IgD-negative memory B cell (primary cell): Measurements from ENCODE around the gene SYNDIG1. TPM values are rescaled to one million over a fixed set of nuclear protein-coding genes. Genes with fewer than 3 reads are reported as not detected.
A peak's percentile ranks its signal among the peaks of the same experiment; 100 is the strongest.

Experiments used
- H3K27ac Mint-ChIP-seq, 3 donors: one replicate each; pipeline ENCODE4 v1.8.0; 2020 to 2022; ENCODE audit warnings: mild to moderate bottlenecking in 3 of 3, mixed read lengths in 3 of 3, moderate library complexity in 1 of 3
- H3K27me3 Mint-ChIP-seq: one replicate; pipeline ENCODE4 v1.8.0; 2021; ENCODE audit warnings: mixed read lengths
- H3K36me3 Mint-ChIP-seq: one replicate; pipeline ENCODE4 v1.8.0; 2020; ENCODE audit warnings: mild to moderate bottlenecking, mixed read lengths
- H3K4me1 Mint-ChIP-seq, 3 donors: one replicate each; pipeline ENCODE4 v1.8.0; 2020 to 2022; ENCODE audit warnings: mixed read lengths in 3 of 3, mild to moderate bottlenecking in 1 of 3
- H3K4me3 Mint-ChIP-seq, 4 donors: one replicate each; pipeline ENCODE4 v1.8.0; 2020 to 2022; ENCODE audit warnings: mild to moderate bottlenecking in 4 of 4, mixed read lengths in 4 of 4, moderate library complexity in 3 of 4
- H3K9me3 Mint-ChIP-seq, 3 donors: one replicate each; pipeline ENCODE4 v1.8.0; 2020 to 2021; ENCODE audit warnings: mixed read lengths in 3 of 3, mild to moderate bottlenecking in 1 of 3
- polyA plus RNA-seq: library from polyadenylated mRNA; unstranded; fragments of 300-500 nt; fragmentation: Illumina TruSeq; gene quantifications from one replicate; pipeline ENCODE4 v1.2.3, GENCODE V29; 2021

Gene SYNDIG1
- polyA plus RNA-seq, 1 donor from 2014 or later, result not detected

DNA sequence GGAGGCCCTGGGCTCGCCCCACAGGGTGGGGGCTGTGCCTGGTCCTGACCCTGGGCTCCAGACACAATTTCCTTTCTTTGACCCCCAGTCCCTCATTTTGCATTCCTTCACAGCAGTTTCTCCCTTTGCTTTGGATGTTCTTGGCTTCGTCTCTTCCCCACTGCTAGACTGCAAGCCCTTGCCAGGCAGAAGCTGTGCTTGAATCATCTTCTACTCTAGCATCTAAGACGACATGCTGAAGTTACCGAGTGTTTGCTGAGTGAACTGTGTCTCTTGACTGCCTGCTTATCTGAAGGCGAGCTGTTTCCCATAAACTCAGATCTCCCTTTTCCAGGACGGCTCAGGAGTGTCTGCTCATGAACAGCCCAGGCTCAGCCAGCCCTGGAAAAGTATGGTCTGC is 14.3 kb upstream of the SYNDIG1 start:
- Mint-ChIP-seq H3K27me3 (peaks cover 5% of the 10 kb centered on the region), H3K27ac (no peak overlapping the region), H3K4me1 (peaks cover 0 to 1% (median 0%) of the 10 kb centered on the region in 3 donors), H3K9me3 (no peaks in the 10 kb centered on the region), H3K4me3 (no peak overlapping the region), H3K36me3 (no peaks in the 10 kb centered on the region)

DNA sequence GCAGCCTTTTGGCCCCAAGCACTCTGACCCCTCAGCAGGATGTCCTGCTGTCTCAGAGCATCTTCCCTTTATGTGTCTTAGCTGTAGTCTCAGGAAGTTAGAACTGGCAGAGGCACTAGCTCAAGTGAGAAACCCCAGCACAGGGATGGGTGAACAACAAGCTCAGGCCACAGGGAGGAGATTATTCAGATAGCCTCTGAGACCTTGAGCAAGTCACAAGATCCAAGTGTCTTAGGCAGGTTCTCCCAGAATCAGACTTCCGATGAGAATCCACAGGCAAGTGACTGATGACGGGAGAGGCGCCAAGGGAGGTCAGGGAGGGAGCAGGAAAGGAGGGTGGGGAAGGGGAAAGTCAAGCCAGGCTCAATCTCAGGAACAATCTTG is 13.0 kb upstream of the SYNDIG1 start:
- peak overlapping the region in 1 of 3 donors; percentile 19 for H3K27ac Mint-ChIP-seq
- peaks cover 5% of the 10 kb centered on the region for H3K27me3 Mint-ChIP-seq
- no peaks in the 10 kb centered on the region for H3K4me1 Mint-ChIP-seq
- H3K36me3 Mint-ChIP-seq, result no peaks in the 10 kb centered on the region
- peaks cover 0 to 2% (median 0%) of the 10 kb centered on the region in 3 donors for H3K9me3 Mint-ChIP-seq
- H3K4me3 Mint-ChIP-seq, result no peak overlapping the region

DNA sequence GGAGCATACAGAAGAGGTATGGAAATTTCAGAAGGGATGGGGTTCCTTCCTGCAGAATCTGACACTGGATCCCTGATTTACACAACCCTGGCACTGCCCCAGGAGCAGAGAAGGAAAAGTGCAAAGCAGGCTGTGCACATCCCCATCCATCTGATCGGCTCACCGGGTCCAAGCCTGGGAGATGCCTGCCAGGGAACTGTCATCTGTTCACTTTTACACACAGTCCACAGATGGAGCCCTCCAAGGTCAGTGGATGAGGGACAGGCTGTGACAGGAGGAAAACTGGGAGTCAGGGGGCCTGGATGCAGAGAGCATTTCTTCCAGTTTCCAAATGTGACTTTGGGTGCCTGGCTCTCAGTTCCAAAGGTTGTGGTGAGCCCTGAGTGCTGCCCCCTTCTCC is 11.0 kb upstream of the SYNDIG1 start:
- H3K9me3 Mint-ChIP-seq, result peaks cover 0 to 2% (median 0%) of the 10 kb centered on the region in 3 donors
- H3K4me3 Mint-ChIP-seq, result no peak overlapping the region
- H3K4me1 Mint-ChIP-seq, result no peaks in the 10 kb centered on the region

DNA sequence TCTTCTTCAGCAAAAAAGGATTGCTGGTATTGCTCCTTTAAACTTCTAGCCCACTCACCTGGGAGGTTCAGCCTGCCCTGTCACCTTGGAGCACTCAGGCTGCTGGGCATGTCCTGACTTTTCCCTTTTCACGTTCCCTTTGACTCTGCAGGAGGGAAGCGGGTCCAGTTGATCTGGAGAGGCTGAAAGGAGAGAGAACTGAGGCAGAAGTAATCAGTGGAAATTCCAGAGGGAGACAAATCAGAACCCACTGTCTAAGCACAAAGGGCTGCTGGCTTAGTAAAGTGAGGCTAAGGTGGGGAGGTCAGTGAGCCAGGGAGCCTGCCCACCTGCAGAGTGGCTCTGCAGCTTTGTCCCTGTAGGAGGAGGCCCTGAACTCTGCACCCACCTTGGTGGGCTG is 9.7 kb upstream of the SYNDIG1 start:
- peaks cover 7% of the 10 kb centered on the region for H3K27me3 Mint-ChIP-seq
- H3K9me3 Mint-ChIP-seq, result peaks cover 0 to 2% (median 0%) of the 10 kb centered on the region in 3 donors
- H3K36me3 Mint-ChIP-seq, result no peaks in the 10 kb centered on the region
- no peak overlapping the region for H3K27ac Mint-ChIP-seq
- H3K4me1 Mint-ChIP-seq, result no peaks in the 10 kb centered on the region
- no peak overlapping the region for H3K4me3 Mint-ChIP-seq

More for the DNA sequence above, 11.0 kb upstream of the SYNDIG1 start:
- Mint-ChIP-seq H3K27ac (no peak overlapping the region), H3K27me3 (peaks cover 5% of the 10 kb centered on the region), H3K36me3 (no peaks in the 10 kb centered on the region)

DNA sequence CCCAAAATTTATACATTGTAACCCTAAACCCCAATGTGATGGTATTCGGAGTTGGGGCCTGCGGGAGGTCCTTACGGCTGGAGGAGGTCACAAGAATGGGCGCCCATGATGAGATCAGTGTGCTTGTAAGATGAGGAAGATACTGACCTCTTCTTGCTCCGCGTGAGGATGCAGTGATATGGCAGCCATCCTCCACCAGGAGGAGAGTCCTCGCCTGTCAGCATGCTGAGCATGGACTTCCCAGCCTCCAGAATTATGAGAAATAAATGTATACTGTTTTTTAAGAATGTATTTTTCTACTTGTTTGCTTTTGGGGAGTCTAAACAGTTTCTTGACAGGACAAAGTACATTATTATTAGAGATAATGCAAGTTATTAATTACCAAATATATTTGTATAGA is 8.7 kb upstream of the SYNDIG1 start:
- Mint-ChIP-seq H3K27ac (no peak overlapping the region), H3K9me3 (peaks cover 0 to 2% (median 0%) of the 10 kb centered on the region in 3 donors), H3K4me3 (no peak overlapping the region), H3K36me3 (no peaks in the 10 kb centered on the region), H3K4me1 (no peaks in the 10 kb centered on the region), H3K27me3 (peaks cover 7% of the 10 kb centered on the region)

DNA sequence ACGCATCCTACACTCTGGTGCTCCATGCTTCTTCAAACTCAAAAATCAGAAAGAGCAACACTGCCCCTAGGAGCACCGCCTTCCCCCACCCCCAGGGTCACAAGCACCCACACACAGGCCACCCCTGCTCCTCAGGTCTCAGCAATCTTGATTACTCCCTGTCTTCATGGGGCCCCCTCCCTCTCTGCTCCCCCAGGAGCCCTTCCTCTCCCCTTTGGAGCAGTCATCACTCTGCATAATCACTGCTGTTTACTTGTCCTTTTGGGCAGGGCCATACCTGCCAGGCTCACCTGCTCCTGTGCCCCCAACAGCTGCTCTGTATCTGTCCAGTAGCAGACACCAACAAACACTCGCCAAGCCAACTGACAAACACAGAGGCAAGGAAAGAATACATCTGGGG is 7.6 kb upstream of the SYNDIG1 start:
- Mint-ChIP-seq H3K4me3 (no peak overlapping the region), H3K27ac (no peak overlapping the region), H3K9me3 (peaks cover 0 to 2% (median 0%) of the 10 kb centered on the region in 3 donors), H3K4me1 (no peaks in the 10 kb centered on the region), H3K27me3 (peaks cover 2% of the 10 kb centered on the region), H3K36me3 (no peaks in the 10 kb centered on the region)

DNA sequence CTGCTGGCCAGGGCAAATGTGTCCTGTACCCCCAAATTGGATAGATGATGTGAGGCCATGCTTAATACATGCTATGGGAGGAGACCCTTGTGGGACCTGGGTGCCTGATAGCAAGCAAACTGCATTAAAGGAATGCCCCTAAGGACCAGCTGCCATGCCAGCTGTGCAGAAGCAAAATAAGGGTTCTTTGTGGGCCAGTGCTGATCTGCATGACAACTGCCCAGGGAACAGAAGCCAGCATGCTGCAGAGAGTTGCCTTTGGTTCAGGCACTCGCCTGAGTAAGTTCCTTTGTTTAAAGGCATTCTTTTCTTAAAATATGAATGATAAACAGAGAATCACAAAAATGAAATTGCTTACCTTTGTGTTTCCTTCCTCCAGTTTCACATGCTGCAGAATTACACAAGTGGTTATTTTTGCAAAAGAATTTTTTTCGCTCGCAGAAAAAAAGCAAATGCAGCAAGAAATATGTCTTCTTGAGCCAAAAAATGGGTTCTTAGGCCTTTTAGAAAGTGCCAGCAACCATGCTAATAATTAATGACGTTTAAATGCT is 6.9 kb upstream of the SYNDIG1 start:
- peaks cover 0 to 2% (median 0%) of the 10 kb centered on the region in 3 donors for H3K9me3 Mint-ChIP-seq
- peaks cover 0 to 2% (median 0%) of the 10 kb centered on the region in 3 donors for H3K4me1 Mint-ChIP-seq
- H3K4me3 Mint-ChIP-seq, result no peak overlapping the region
- H3K27me3 Mint-ChIP-seq, result peaks cover 2% of the 10 kb centered on the region
- H3K36me3 Mint-ChIP-seq, result no peaks in the 10 kb centered on the region
- no peak overlapping the region for H3K27ac Mint-ChIP-seq

DNA sequence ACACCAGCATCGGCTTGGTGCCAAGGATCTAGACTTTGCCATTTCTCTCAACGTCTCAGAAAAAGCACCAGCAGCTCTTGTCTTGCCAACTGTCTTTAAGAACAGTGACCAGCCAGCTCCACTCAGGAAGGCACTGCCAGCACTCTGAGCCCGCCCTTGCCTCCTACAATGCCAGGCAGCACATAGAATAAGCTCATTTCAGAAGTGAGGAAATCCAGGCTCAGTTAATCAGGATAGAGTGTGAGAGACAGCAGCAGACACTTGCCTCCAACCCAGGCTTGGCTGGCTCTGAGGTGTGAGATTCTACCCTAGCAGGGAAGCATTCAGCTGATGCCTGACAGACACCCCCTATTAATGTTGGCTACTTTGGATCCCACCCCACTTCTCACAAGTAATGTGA is 4.3 kb upstream of the SYNDIG1 start:
- Mint-ChIP-seq H3K9me3 (peaks cover 0 to 2% (median 0%) of the 10 kb centered on the region in 3 donors), H3K36me3 (no peaks in the 10 kb centered on the region), H3K27ac (no peak overlapping the region), H3K4me1 (peaks cover 0 to 3% (median 0%) of the 10 kb centered on the region in 3 donors), H3K4me3 (no peak overlapping the region), H3K27me3 (peaks cover 13% of the 10 kb centered on the region)

DNA sequence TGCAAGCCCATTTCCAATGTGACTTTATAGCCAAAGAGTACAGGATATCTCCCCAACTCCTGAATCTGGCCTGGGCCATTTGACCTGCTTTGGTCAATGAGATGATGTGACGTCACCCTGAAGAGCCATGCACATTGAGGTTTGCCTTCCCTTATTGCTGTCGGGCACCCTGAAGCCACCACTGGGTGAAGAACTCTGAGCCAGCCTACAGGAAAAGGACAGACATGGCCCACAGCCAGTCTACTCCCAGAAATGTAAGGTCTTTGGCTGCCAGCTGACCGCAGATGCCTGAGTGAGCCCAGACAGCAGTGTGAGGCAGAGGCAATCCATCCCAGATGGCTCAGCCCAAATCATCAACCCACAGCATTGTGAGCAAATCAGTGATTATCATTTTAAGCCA is 3.7 kb upstream of the SYNDIG1 start:
- H3K36me3 Mint-ChIP-seq, result no peaks in the 10 kb centered on the region
- H3K27me3 Mint-ChIP-seq, result peaks cover 18% of the 10 kb centered on the region
- H3K27ac Mint-ChIP-seq, result peak overlapping the region in 1 of 3 donors; percentile 35
- H3K4me3 Mint-ChIP-seq, result no peak overlapping the region
- H3K9me3 Mint-ChIP-seq, result no peaks in the 10 kb centered on the region
- peaks cover 0 to 3% (median 0%) of the 10 kb centered on the region in 3 donors for H3K4me1 Mint-ChIP-seq

DNA sequence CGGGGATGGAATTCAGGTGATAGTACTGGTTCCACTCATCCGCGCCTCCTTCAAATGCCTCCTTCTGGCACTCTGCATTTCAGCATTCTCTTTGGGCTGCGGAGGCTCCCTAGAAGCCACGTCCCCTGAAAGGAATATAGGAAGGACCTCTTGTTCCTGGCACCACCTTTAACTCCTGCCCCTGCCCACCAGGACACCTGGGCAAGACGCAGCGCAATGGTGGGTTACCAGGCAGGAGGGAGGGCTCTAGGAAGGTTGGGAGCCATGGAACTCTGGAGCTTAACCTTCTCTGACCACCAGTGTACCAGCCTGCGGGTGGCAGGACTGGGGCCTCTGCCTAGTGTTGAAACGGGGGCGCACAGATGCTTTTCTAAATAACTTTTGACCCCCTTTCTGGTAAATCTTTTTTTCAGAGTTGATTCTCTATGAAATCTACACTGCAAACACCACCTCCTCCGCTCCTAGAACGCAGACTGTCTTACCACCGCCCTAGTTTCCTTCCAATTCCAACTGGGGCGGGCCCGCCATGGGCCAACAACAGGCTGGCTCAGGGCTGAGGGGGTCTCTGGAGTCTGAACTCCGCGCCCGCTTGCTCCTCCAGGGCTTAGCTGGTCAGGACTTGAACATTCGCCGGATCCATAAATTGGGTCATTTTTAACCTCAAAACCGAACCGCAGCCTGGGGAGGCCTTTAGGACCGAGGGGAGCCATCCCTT is 871 bp upstream of the SYNDIG1 start:
- peaks cover 0 to 1% (median 0%) of the 10 kb centered on the region in 3 donors for H3K9me3 Mint-ChIP-seq
- H3K27ac Mint-ChIP-seq, result no peak overlapping the region
- H3K27me3 Mint-ChIP-seq, result peaks cover 28% of the 10 kb centered on the region
- H3K4me3 Mint-ChIP-seq, result no peak overlapping the region
- peaks cover 0 to 3% (median 0%) of the 10 kb centered on the region in 3 donors for H3K4me1 Mint-ChIP-seq
- H3K36me3 Mint-ChIP-seq, result no peaks in the 10 kb centered on the region

DNA sequence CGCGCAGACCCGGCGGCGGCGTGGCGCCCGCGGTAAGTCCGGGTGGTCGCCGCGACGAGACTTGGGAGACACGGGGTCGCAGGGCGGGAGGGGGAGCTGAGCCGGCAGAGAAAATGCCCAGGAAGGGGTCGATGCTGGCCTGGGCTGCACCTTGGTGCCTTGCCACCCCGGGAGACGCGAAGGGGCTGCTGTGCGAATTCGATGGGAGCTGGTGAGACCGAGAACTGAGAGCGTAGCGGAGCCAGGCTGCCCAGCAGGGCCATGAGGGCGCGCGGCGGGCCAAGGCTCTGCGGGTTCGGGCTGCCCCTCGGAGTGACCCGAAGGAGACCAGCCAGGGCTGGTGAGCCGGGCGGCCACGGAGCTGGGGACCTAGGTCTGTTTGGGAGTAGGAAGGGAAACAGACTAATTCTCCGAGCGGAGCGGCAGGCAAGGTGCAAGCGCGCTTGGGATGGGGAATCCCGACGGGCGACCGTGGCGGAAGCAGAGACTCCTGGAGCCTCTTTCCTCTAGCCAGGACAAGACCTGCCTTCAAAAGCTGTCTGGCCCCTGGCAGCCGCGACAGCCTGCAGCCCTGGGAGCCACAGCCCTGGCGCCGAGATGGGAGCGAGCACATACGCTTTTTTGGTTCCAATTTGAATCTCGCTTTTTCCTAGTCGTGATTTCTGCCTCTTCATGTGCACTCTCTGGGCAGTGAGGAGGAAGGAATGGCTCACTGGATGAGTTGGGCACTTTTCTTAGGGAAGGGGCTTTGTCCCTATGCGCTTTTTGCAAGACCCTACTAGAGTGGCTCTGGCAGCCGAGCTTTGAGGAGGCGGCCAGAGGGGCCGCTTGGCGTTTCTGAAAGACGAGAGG is 691 bp downstream of the SYNDIG1 start:
- H3K36me3 Mint-ChIP-seq, result no peaks in the 10 kb centered on the region
- H3K27me3 Mint-ChIP-seq, result peaks cover 34% of the 10 kb centered on the region
- peaks cover 0 to 1% (median 0%) of the 10 kb centered on the region in 3 donors for H3K9me3 Mint-ChIP-seq
- H3K27ac Mint-ChIP-seq, result no peak overlapping the region
- H3K4me1 Mint-ChIP-seq, result peaks cover 0 to 3% (median 0%) of the 10 kb centered on the region in 3 donors
- H3K4me3 Mint-ChIP-seq, result no peak overlapping the region

DNA sequence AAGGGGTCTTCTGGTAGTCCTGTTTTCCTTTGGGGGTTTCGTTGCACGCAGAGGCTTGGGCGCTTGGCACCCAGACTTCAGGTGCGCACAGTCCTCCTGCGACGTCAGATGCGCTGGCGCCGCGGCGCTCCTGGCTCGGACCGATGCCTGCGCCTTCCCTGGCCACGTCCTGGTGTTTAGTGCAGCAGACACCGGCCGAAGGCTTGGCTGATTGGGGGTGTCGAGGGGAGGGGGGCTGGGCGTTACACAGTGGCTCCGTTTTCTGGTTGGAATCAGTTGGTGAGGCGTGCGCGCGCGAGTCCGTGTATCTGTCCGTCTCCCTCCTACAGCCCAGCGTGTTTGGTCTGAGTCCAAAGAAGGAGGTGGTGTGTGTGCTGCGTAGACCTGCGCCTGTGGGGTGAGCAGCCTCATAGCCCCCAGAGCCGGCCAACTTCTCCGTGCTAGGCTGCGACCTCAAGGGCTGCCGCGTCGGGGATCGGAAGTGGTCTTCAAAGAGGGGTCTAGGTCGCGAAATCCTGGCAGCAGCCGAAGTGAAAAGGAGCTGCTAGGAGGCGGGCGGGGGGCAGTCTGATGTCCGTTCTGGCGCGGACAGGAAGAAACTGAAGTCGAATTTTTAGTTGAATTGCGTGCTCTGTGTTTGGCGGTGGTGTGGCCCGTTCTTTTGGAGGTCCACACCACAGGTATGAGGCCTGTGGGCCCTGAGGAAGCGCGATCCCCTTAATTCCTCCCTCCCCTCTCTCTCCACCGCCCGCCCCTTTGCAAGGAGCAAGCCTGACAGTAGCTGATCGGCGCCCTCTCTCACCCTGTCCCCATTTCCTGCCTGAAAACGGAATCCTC is 1.5 kb downstream of the SYNDIG1 start:
- peak overlapping the region in 1 of 3 donors; percentile 53 for H3K27ac Mint-ChIP-seq
- H3K4me3 Mint-ChIP-seq, result no peak overlapping the region

DNA sequence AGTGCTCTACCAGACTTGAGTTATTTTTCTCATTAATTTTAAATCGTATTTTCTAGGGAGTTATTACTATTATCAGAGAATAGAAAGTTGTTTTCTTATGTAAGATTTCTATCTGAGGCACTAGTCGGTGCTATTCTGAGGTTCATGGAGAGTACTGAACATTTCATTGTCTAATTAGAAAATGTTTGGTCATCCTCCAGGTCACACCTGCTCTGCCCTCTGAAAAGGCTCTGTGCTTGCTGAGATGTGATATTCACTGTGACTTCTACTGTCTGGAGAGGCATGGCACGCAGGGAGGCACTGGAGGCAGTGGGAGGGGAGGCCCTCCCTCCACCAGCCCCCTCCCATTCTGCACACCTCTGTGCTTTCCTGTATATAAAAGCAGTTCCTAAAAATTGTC is 3.0 kb downstream of the SYNDIG1 start:
- Mint-ChIP-seq H3K4me1 (peaks cover 0 to 2% (median 0%) of the 10 kb centered on the region in 3 donors), H3K27ac (no peak overlapping the region), H3K27me3 (peaks cover 34% of the 10 kb centered on the region), H3K9me3 (peaks cover 0 to 1% (median 0%) of the 10 kb centered on the region in 3 donors), H3K36me3 (no peaks in the 10 kb centered on the region), H3K4me3 (no peak overlapping the region)

More for the DNA sequence above, 1.5 kb downstream of the SYNDIG1 start:
- peaks cover 0 to 1% (median 0%) of the 10 kb centered on the region in 3 donors for H3K9me3 Mint-ChIP-seq
- no peaks in the 10 kb centered on the region for H3K36me3 Mint-ChIP-seq
- H3K4me1 Mint-ChIP-seq, result peaks cover 0 to 3% (median 0%) of the 10 kb centered on the region in 3 donors
- peaks cover 34% of the 10 kb centered on the region for H3K27me3 Mint-ChIP-seq

DNA sequence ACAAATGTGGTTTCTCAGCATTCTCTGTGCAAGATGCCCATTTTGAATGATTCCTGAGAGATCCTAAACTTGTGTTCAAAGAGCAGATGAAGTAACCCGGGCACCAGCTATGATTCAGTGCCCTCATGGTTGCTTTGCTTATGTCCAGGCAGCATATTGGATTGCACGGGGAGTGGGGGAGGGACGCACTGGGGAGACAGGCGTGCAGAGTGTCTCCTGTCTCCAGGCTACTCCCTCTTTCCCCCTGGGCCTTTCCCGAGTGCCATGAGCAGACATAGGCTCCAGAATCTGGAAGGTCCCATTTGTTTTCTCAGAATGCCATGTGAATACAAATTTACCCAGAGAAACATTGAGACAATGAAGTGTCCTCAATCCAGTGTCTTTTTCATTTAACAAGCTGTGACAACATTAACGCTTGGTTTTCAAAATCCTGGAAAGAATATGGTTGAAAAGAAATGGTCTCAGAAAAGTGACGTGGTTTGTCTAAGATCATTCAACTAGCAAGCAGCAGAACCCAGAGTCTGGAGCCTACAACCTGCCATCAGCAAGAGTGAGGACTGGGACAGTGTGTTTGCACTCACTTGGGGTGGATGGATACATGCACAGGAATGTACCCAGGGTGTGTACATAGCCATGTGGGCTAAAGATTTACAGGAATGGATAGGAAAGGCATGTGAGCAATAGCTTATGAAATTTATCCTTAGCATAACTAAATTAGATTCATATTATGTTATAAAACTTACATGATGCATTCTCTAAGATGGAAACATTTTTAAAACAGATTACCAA is 4.2 kb downstream of the SYNDIG1 start:
- Mint-ChIP-seq H3K4me1 (no peaks in the 10 kb centered on the region), H3K4me3 (no peak overlapping the region), H3K27me3 (peaks cover 25% of the 10 kb centered on the region), H3K9me3 (peaks cover 0 to 1% (median 0%) of the 10 kb centered on the region in 3 donors), H3K36me3 (no peaks in the 10 kb centered on the region), H3K27ac (no peak overlapping the region)
